H1 (cell line): ENCODE results near the gene GNRHR. TPM values are rescaled to one million over a fixed set of nuclear protein-coding genes. Genes with fewer than 3 reads are reported as not detected.

Experiments used
- CTCF ChIA-PET: fragments of 300-600 bp; sonication (Branson Sonifier 250); formaldehyde crosslinking; loops from one replicate; lab custom pipeline; 2021; ENCODE audit not compliant: partially characterized antibody; lab: Charles Lee
- POLR2A ChIA-PET: fragments of 300-600 bp; sonication (Branson Sonifier 250); formaldehyde crosslinking; loops from one replicate; lab custom pipeline; 2021; ENCODE audit warnings: inconsistent platforms; ENCODE audit not compliant: partially characterized antibody; lab: Charles Lee
- DNase-seq, 2 experiments: peaks; one replicate each; pipeline versions ENCODE4 v3.0.0 to v3.0.0-alpha.2; 2010 to 2022; ENCODE audit warnings: low spot score in 2 of 2, low read depth in 1 of 2, mixed read lengths in 1 of 2
- FAIRE-seq: peaks from 2 replicates; lab custom pipeline; 2011; peaks lifted over from hg19 to GRCh38; lab: Jason Lieb, UNC
- H2AFZ ChIP-seq: 2 replicates; pipeline ENCODE4 v1.8.1; 2012; ENCODE audit warnings: low read length, inconsistent platforms
- H2AK5ac ChIP-seq: 2 replicates; pipeline ENCODE4 v1.6.1; 2013; ENCODE audit warnings: low read depth, low read length
- H2BK120ac ChIP-seq: replicated peaks from 2 replicates; pipeline ENCODE3; 2013; ENCODE audit warnings: low read depth, low read length, inconsistent platforms
- H2BK12ac ChIP-seq: 2 replicates; pipeline ENCODE4 v1.6.1; 2013; ENCODE audit warnings: low read depth, low read length
- H2BK15ac ChIP-seq: 2 replicates; pipeline ENCODE4 v1.6.1; 2013; ENCODE audit warnings: low read length
- H2BK20ac ChIP-seq: 2 replicates; pipeline ENCODE4 v1.6.1; 2013; ENCODE audit warnings: low read length
- H2BK5ac ChIP-seq: 2 replicates; pipeline ENCODE4 v1.6.1; 2013; ENCODE audit warnings: low read depth, low read length
- H3K14ac ChIP-seq: 2 replicates; pipeline ENCODE4 v1.6.1; 2013; ENCODE audit warnings: inconsistent platforms; ENCODE audit not compliant: insufficient read length
- H3K18ac ChIP-seq: 2 replicates; pipeline ENCODE4 v1.6.1; 2013; ENCODE audit warnings: low read length; ENCODE audit errors: extremely low read depth
- H3K23ac ChIP-seq: 2 replicates; pipeline ENCODE4 v1.6.1; 2013; ENCODE audit warnings: inconsistent platforms; ENCODE audit not compliant: insufficient read length
- H3K23me2 ChIP-seq: 2 replicates; pipeline ENCODE4 v1.6.1; 2013; ENCODE audit warnings: low read depth, low read length
- H3K27ac ChIP-seq: 2 replicates; pipeline ENCODE4 v1.6.1; 2011; ENCODE audit warnings: low read depth, low read length, inconsistent platforms
- H3K27me3 ChIP-seq, 4 experiments: replicated peaks in 1 of 4; 1 replicate in 1 of 4; 2 replicates in 3 of 4; pipeline versions ENCODE4 v1.6.1 to v1.8.1; 2011 to 2013; ENCODE audit warnings: low read length in 3 of 4, mild to moderate bottlenecking in 3 of 4, inconsistent platforms in 2 of 4, mixed read lengths in 2 of 4, moderate library complexity in 1 of 4; ENCODE audit not compliant: control insufficient read depth in 3 of 4, insufficient read depth in 3 of 4; ENCODE audit errors: extremely low read depth in 1 of 4
- H3K36me3 ChIP-seq, 4 experiments: 2 replicates each; pipeline versions ENCODE4 v1.6.1 to v1.8.1; 2011 to 2013; ENCODE audit warnings: mild to moderate bottlenecking in 4 of 4, low read length in 3 of 4, moderate library complexity in 2 of 4, control low read depth in 1 of 4, inconsistent platforms in 1 of 4; ENCODE audit not compliant: insufficient read depth in 4 of 4, control insufficient read depth in 2 of 4
- H3K4ac ChIP-seq: replicated peaks from 2 replicates; pipeline ENCODE3; 2013; ENCODE audit warnings: low read length, low read depth, mixed read lengths, inconsistent platforms; ENCODE audit not compliant: insufficient read length
- H3K4me1 ChIP-seq, 4 experiments: replicated peaks in 1 of 4; 1 replicate in 1 of 4; 2 replicates in 3 of 4; pipeline versions ENCODE4 v1.6.1 to v1.8.1; 2011 to 2013; ENCODE audit warnings: low read length in 3 of 4, inconsistent platforms in 2 of 4, mixed read lengths in 1 of 4; ENCODE audit not compliant: insufficient read depth in 4 of 4, control insufficient read depth in 3 of 4
- H3K4me2 ChIP-seq, 2 experiments: 2 replicates each; pipeline versions ENCODE4 v1.6.1 to v1.8.1; 2011 to 2013; ENCODE audit warnings: low read depth in 2 of 2, low read length in 2 of 2, control low read depth in 1 of 2, inconsistent platforms in 1 of 2, mild to moderate bottlenecking in 1 of 2; ENCODE audit not compliant: insufficient read depth in 1 of 2
- H3K4me3 ChIP-seq, 4 experiments: fragments of 200-600, 300-600 bp in 1 of 4; sonication (generic), shearing (Covaris generic), sonication (Bioruptor Twin) in 1 of 4; 2 replicates each; pipeline versions ENCODE4 v1.5.1 to v1.8.1; 2011 to 2016; ENCODE audit warnings: low read length in 4 of 4, low read depth in 3 of 4, control low read depth in 2 of 4, inconsistent platforms in 2 of 4, mild to moderate bottlenecking in 2 of 4, mixed read lengths in 1 of 4, moderate library complexity in 1 of 4; ENCODE audit not compliant: insufficient read depth in 2 of 4; ENCODE audit errors: extremely low read depth in 1 of 4
- H3K56ac ChIP-seq: replicated peaks from 2 replicates; pipeline ENCODE3; 2013; ENCODE audit warnings: low read depth, mild to moderate bottlenecking, mixed read lengths, low read length, inconsistent platforms; ENCODE audit not compliant: insufficient read length
- H3K79me1 ChIP-seq: 2 replicates; pipeline ENCODE4 v1.6.1; 2013; ENCODE audit warnings: low read depth, low read length, control low read depth
- H3K79me2 ChIP-seq, 2 experiments: 2 replicates each; pipeline versions ENCODE4 v1.6.1 to v1.8.1; 2012 to 2013; ENCODE audit warnings: low read length in 2 of 2, mild to moderate bottlenecking in 2 of 2, inconsistent platforms in 1 of 2; ENCODE audit not compliant: insufficient read depth in 2 of 2, control insufficient read depth in 1 of 2
- H3K9ac ChIP-seq, 4 experiments: replicated peaks in 1 of 4; 1 replicate in 1 of 4; 2 replicates in 3 of 4; pipeline versions ENCODE4 v1.6.1 to v1.8.1; 2011 to 2013; ENCODE audit warnings: low read depth in 3 of 4, low read length in 3 of 4, control low read depth in 2 of 4, mild to moderate bottlenecking in 2 of 4, moderate library complexity in 2 of 4, inconsistent platforms in 1 of 4; ENCODE audit errors: extremely low read depth in 1 of 4
- H3K9me3 ChIP-seq, 2 experiments: 2 replicates each; pipeline versions ENCODE4 v1.6.1 to v1.8.1; 2012 to 2013; ENCODE audit warnings: mild to moderate bottlenecking in 2 of 2, moderate library complexity in 2 of 2, control low read depth in 1 of 2, inconsistent platforms in 1 of 2, low read depth in 1 of 2, low read length in 1 of 2, mixed read lengths in 1 of 2; ENCODE audit not compliant: insufficient read depth in 2 of 2
- H4K20me1 ChIP-seq, 2 experiments: replicated peaks in 1 of 2; 2 replicates each; pipeline versions ENCODE3 to v1.8.1; 2011 to 2013; ENCODE audit warnings: inconsistent platforms in 2 of 2, low read length in 2 of 2, mild to moderate bottlenecking in 1 of 2; ENCODE audit not compliant: insufficient read depth in 2 of 2, control insufficient read depth in 1 of 2
- H4K5ac ChIP-seq: 2 replicates; pipeline ENCODE4 v1.6.1; 2013; ENCODE audit warnings: low read length, low read depth, mixed read lengths, inconsistent platforms; ENCODE audit not compliant: insufficient read length
- H4K8ac ChIP-seq: 2 replicates; pipeline ENCODE4 v1.8.0; 2013; ENCODE audit warnings: mild to moderate bottlenecking, moderate library complexity, low read length, inconsistent platforms; ENCODE audit not compliant: insufficient read depth; ENCODE audit errors: extremely low read depth
- H4K91ac ChIP-seq: replicated peaks from 2 replicates; pipeline ENCODE3; 2013; ENCODE audit warnings: low read length, mixed read lengths, inconsistent platforms; ENCODE audit not compliant: insufficient read length
- BCL11A ChIP-seq, 2 experiments: IDR thresholded peaks; one replicate each; pipeline ENCODE4 v1.6.1; 2011; ENCODE audit warnings: low read depth in 2 of 2, low read length in 2 of 2, mild to moderate bottlenecking in 2 of 2
- BRCA1 ChIP-seq: IDR thresholded peaks from 2 replicates; pipeline ENCODE4 v1.6.1; 2012; ENCODE audit warnings: low read depth, low read length, improper control_type of control experiment
- CBX5 ChIP-seq: fragments of 300-800, 300-1000 bp; sonication (generic); IDR thresholded peaks from 2 replicates; pipeline ENCODE4 v1.7.1; 2016; ENCODE audit warnings: antibody characterized with exemption, low read length, low read depth
- CHD1 ChIP-seq: IDR thresholded peaks from 2 replicates; pipeline ENCODE4 v1.6.1; 2012; ENCODE audit warnings: low read depth, low read length, improper control_type of control experiment
- EGR1 ChIP-seq: IDR thresholded peaks from 2 replicates; pipeline ENCODE4 v1.6.1; 2011; ENCODE audit warnings: low read depth, low read length, borderline replicate concordance
- GTF2F1 ChIP-seq: IDR thresholded peaks from 2 replicates; pipeline ENCODE4 v1.6.1; 2012; ENCODE audit warnings: low read depth, low read length, improper control_type of control experiment, borderline replicate concordance
- HDAC2 ChIP-seq, 2 experiments: fragments of 300-600 bp in 1 of 2; sonication (generic) in 1 of 2; IDR thresholded peaks; 2 replicates each; pipeline ENCODE4 v1.6.1; 2011 to 2012; ENCODE audit warnings: low read depth in 2 of 2, low read length in 2 of 2, mild to moderate bottlenecking in 2 of 2, moderate library complexity in 2 of 2, borderline replicate concordance in 1 of 2, inconsistent platforms in 1 of 2
- JUN ChIP-seq: IDR thresholded peaks from 2 replicates; pipeline ENCODE4 v1.6.1; 2011; ENCODE audit warnings: low read depth, mild to moderate bottlenecking, improper control_type of control experiment, low read length
- KDM5A ChIP-seq: fragments of 200-600 bp; IDR thresholded peaks from 2 replicates; pipeline ENCODE4 v1.7.1; 2012; ENCODE audit warnings: mild to moderate bottlenecking, low read length, inconsistent platforms, mixed read lengths
- POLR2A ChIP-seq, 2 experiments: IDR thresholded peaks; 1 replicate in 1 of 2; 2 replicates in 1 of 2; pipeline ENCODE4 v1.6.1; 2011; ENCODE audit warnings: low read depth in 2 of 2, low read length in 2 of 2, mild to moderate bottlenecking in 2 of 2; ENCODE audit errors: control extremely low read depth in 1 of 2
- POU5F1 ChIP-seq: IDR thresholded peaks from 2 replicates; pipeline ENCODE4 v1.6.1; 2011; ENCODE audit warnings: low read depth, mild to moderate bottlenecking, low read length, moderate library complexity
- RAD21 ChIP-seq, 2 experiments: IDR thresholded peaks in 1 of 2; conservative IDR thresholded peaks in 1 of 2; 2 replicates each; pipeline ENCODE4 v1.6.1; 2011; ENCODE audit warnings: low read depth in 2 of 2, low read length in 2 of 2, improper control_type of control experiment in 1 of 2, inconsistent platforms in 1 of 2, mild to moderate bottlenecking in 1 of 2, moderate library complexity in 1 of 2
- SRF ChIP-seq: IDR thresholded peaks from 2 replicates; pipeline ENCODE4 v1.6.1; 2011; ENCODE audit warnings: mild to moderate bottlenecking, low read depth, low read length, moderate library complexity
- TEAD4 ChIP-seq: IDR thresholded peaks from 2 replicates; pipeline ENCODE4 v1.6.1; 2012; ENCODE audit warnings: low read depth, low read length, inconsistent platforms, mixed read lengths
- WGBS, 2 experiments: shearing (Covaris generic) in 1 of 2; methylation state at CpG; one replicate each; pipeline versions ENCODE4 v1.1.6 to v1.1.7; 2013 to 2015; ENCODE audit warnings: low lambda C conversion rate in 2 of 2, mixed read lengths in 2 of 2, inconsistent platforms in 1 of 2, low coverage in 1 of 2, missing lambda C conversion rate in 1 of 2; ENCODE audit not compliant: insufficient replicate concordance in 2 of 2, insufficient coverage in 1 of 2, insufficient read length in 1 of 2; ENCODE audit errors: extremely low coverage in 1 of 2, missing lambda C conversion rate in 1 of 2; 5-methylcytosine and 5-hydroxymethylcytosine counted together
- polyA plus RNA-seq, 7 experiments: library from polyadenylated mRNA; depleted of rRNA in 3 of 7; stranded (reverse) in 5 of 7; unstranded in 2 of 7; fragments of >200 nt in 5 of 7; fragments of 200-250 nt in 2 of 7; gene quantifications; 1 replicate in 5 of 7; 2 replicates in 1 of 7; 4 replicates in 1 of 7; pipeline versions ENCODE4 v1.2.1 to v1.2.3, GENCODE V29; 2011 to 2013; ENCODE audit warnings: missing spikeins in 2 of 7, mixed read lengths in 2 of 7
- total RNA-seq: library from RNA; stranded (reverse); fragmentation: NEBNext Ultra II Directional; extraction: Animal tissue kit (Norgen Biotek cat#: 25700); gene quantifications from 2 replicates; pipeline ENCODE4 v1.2.1, GENCODE V29; 2021

Gene GNRHR
- total and polyA plus RNA-seq, 2 of the 8 experiments (the other 6 are each of a cell fraction or from before 2014, with no cell fraction given) = not detected

DNA sequence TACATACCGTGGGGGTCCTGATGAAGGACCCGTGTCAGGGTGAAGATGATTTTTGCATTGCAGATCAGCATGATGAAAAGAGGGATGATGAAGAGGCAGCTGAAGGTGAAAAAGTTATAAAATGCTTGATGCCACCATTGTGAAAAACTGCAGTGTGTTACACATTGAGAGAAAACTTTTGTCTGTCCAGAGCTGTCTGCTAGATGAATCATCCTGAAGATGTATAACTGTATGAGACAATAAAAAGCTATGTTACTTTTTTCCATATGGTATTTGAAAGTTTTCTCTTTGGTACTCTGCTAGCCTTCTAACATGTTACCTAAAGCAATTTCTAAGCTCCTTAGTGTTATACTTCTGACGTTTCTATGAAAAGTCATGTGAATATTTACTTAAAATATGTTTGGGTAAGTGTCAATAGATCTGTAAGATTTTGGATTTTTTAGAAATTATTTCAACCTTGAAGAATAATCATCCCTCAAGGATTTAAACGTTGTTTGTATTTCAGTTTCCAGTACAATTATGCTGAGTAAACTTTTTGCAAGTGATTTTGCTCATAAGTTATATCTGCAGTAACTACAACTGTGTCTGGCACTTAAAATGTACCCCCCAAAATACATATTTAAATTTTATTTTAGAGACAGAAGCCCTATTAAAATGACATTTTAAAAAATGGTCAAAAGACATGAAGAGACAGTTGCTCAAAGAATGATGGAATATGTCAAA lies 9.5 kb downstream of the GNRHR start:
- Histone ChIP-seq H2AK5ac (no peak overlapping the region), H3K14ac (no peak overlapping the region), H3K4me2 (no peak overlapping the region), H2BK15ac (no peak overlapping the region), H2BK12ac (no peak overlapping the region), H3K9ac (no peak overlapping the region), H3K9me3 (no peaks in the 10 kb centered on the region), H4K8ac (no peak overlapping the region), H3K56ac (no peak overlapping the region), H3K27ac (no peak overlapping the region), H2BK120ac (no peak overlapping the region), H3K23me2 (no peaks in the 10 kb centered on the region), H3K79me1 (no peaks in the 10 kb centered on the region), H2BK20ac (no peak overlapping the region), H4K5ac (no peak overlapping the region), H4K20me1 (no peaks in the 10 kb centered on the region), H3K27me3 (no peaks in the 10 kb centered on the region), H3K79me2 (no peaks in the 10 kb centered on the region), H3K18ac (no peak overlapping the region), H3K4me1 (no peaks in the 10 kb centered on the region), H2AFZ (no peak overlapping the region), H3K4me3 (no peak overlapping the region), H3K4ac (no peak overlapping the region), H3K23ac (no peak overlapping the region), H2BK5ac (no peak overlapping the region), H3K36me3 (no peaks in the 10 kb centered on the region), H4K91ac (no peak overlapping the region)
- ChIA-PET CTCF (interaction anchor here (0.7 to 6.7 kb wide), 12 partner anchors 9 to 425 kb away, joined by 3 to 49 read pairs (median 3); partner anchors contain the start of gene GNRHR), POLR2A (interaction anchor here (1.3 kb wide), 1 partner anchor 20 kb away, joined by 3 read pairs; no protein-coding TSS in a partner anchor)
- no peak for DNase-seq
- WGBS, 2 experiments = 85% methylated on average over 4 of the region's 4 CpGs; no CpG with 5 or more reads in 1 of the 2 experiments
- no peak for FAIRE-seq
- TF ChIP-seq CHD1 (no peak), KDM5A (no peak), SRF (no peak), BCL11A (IDR thresholded peaks at IDR 0.05; ENCODE audit: low read depth in 2 of 2, low read length in 2 of 2) (no peak), RAD21 (IDR thresholded peaks at IDR 0.05 in 1 of 2, conservative IDR thresholded peaks at IDR 0.05 in 1 of 2; ENCODE audit: low read depth in 2 of 2, low read length in 2 of 2) (no peak), POU5F1 (no peak), EGR1 (no peak), TEAD4 (no peak), GTF2F1 (no peak), POLR2A (IDR thresholded peaks at IDR 0.05; ENCODE audit: control extremely low read depth in 1 of 2, low read depth in 2 of 2, low read length in 2 of 2) (no peak), JUN (no peak), HDAC2 (IDR thresholded peaks at IDR 0.05; ENCODE audit: borderline replicate concordance in 1 of 2, low read depth in 2 of 2, low read length in 2 of 2) (no peak), BRCA1 (no peak), CBX5 (no peak)
